GM21423 (cell line): ENCODE data around the gene PAQR9.

Experiments used
- ATAC-seq: cut with Tn5 transposase; IDR thresholded peaks from one replicate; pipeline ENCODE4 v1.9.1; 2021; ENCODE audit warnings: mild to moderate bottlenecking, moderate library complexity; ENCODE audit not compliant: unreplicated experiment

PAQR9 gene

GRCh38 chr3:142952272-142953193 is 10.9 kb downstream of the PAQR9 start:
- no peak for ATAC-seq

- no peak for ATAC-seq
Observed at GRCh38 chr3:142951794-142952193, 11.7 kb downstream of the PAQR9 start.

DNA sequence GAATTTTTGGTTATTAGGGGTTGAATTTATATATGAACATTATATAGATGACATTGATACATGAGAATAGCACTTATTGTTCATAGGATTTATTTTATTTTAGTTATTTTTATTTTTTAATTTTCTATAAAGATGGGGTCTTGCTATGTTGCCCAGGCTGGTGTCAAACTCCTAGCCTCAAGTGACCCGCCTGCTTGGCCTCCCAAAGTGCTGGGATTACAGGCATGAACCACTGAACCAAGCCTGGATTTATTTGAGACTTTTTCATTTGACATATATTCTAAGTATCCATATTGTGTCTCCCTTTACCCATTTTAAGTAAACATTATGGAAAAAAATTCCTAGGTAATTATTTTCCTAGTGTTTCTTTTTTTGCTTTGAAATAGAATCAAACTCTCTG is 12.5 kb downstream of the PAQR9 start:
- no peak for ATAC-seq

DNA sequence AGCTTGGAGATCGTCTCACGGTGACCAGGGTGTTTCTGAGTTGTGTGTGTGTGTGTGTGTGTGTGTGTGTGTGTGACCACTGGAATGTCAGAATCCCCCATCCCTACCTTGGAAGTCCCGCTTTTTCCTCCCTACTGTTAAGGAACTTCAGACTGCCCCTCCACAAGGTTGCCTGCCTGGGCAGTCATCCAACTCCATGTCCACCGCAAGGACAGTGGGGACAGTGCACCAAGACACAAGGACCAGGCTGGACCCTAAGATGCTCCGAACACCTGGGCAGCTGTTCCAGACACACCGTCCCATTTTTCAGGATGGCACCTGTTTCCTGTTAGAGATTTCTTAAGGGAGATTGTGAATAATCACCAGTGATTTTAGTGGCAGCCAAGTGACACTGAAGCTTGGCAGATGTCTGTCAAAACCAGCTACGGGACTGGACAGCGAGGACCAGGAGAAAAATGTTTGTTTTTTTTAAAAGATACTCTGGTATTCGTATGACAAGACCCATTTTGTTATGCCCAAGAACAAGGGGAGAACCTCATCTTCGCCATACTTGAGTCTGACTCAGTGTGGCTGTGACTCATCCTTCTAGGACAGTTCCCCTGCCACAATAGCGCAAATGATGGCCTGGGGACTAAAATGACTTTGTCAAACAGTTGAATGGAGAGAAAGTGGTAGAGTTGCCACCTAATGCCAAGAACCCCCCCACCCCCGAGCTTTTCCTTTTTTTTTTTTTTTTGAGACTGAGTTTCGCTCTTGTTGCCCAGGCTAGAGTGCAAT is 15.5 kb downstream of the PAQR9 start:
- ATAC-seq = no peak

- ATAC-seq = no peak
Observed at GRCh38 chr3:142947352-142947751, 16.1 kb downstream of the PAQR9 start.

DNA sequence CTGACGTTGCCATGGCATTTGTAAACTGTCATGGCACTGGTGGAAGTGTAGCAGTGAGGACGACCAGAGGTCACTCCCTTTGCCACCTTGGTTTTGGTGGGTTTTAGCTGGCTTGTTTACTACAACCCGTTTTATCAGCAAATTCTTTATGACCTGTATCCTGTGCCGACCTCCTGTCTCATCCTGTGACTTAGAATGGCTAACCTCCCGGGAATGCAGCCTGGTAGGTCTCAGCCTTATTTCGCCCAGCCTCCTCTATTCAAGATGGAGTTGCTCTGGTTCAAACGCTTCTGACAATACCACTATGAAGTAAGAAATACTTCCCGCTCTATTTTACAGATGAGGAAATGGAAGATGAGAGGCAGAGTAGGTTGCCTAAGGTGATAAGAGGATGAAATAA is 16.6 kb downstream of the PAQR9 start:
- ATAC-seq = no peak

DNA sequence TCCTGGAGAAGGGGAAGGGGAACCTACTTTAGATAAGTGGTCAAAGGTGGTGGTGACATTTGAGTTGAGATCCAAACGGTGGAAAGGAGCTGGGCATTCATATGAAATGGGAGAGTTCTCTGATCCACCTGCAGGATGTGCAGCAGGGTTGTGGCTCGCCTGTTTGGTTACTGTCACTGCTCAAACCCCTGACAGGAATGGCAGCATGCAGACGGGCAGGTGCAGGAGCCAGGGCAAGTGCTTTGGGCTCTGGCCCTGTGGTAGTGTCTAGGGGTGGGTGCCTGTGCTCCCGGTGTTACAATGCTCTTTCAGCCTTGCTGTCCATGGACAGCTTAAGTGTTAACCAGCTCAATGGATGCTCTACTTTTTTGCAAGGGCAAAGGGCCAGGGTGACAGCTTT is 18.5 kb downstream of the PAQR9 start:
- ATAC-seq = no peak

DNA sequence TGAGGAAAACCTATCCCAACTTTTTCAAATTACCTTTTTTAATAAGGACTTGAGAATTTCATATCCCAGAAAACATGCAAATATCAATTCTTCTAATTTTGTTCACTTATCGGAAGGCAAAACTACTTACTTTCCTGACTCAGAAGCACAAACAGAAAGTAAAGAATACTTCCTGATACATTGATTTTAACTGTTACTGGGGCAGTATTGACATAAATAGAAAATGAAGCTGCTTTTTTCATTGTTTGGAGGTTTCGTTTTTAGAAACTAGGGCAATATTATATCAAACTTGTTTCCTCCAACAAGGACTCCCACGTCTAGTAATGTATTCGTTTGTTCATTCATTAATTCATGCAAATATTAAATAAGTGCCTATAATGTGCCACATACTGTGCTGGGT is 19.1 kb downstream of the PAQR9 start:
- no peak for ATAC-seq

DNA sequence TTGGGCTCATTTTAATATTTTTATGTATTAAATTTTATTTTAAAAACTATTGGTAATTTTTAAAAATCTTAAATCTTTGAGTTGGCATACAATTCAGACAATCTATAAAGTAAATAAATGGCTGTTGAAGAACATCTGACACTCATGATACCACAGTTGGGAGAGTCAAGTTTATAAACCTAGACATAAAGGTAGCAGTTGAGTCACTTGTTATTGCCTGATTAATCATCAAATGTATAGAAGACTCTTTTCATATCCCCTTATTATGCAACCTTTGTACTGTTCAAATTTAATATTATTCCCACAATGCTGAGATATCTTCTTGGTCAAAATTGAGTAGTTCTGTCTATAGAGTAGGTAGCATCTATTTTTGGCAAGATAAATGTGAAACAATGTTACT is 19.6 kb downstream of the PAQR9 start:
- no peak for ATAC-seq

GRCh38 chr3:142943349-142943748 is 20.1 kb downstream of the PAQR9 start:
- no peak for ATAC-seq

- ATAC-seq = no peak
Observed at GRCh38 chr3:142941373-142942123, 21.9 kb downstream of the PAQR9 start.

DNA sequence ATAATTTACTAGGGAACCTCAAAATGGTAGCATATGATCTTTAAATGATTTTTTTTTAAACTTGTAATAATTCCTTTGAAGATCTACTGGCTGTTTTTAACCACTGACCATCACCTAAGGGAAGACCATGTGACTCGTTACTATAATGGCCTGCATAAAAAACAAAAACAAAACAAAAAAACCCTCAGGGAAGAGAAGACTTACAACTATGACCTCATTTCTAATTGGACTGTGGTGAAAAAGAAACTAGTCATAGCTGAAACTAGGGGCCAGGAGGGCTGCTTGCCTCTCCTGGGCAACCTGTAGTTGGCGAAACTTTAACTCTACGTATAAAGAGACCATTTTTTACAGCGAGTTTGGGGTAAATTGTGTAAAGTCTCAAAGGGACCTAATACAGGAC is 23.0 kb downstream of the PAQR9 start:
- no peak for ATAC-seq

DNA sequence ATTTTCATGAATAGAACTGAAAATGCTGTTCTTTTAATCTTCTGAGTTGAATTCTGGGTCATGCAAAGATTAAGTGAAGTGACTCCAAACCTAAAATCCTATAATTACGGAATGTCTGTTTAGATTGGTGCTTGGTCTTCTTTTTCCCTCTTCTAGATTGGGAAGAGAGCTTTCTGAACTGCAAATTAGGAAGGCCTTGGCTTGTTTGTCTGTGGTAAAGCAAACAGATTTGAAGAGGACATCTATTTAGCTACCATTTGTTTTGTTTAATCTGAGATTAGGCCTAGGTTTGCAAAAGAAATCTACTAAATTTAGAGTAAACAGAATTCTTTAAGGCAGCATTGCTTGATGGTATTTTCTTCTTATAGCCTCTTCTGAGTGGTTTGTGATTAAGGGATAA is 23.5 kb downstream of the PAQR9 start:
- ATAC-seq = no peak

GRCh38 chr3:142935963-142936362 is 27.5 kb downstream of the PAQR9 start:
- no peak for ATAC-seq

GRCh38 chr3:142934887-142935269 is 28.6 kb downstream of the PAQR9 start:
- ATAC-seq = no peak

- no peak for ATAC-seq
Observed at GRCh38 chr3:142934128-142934886, 29.2 kb downstream of the PAQR9 start.

DNA sequence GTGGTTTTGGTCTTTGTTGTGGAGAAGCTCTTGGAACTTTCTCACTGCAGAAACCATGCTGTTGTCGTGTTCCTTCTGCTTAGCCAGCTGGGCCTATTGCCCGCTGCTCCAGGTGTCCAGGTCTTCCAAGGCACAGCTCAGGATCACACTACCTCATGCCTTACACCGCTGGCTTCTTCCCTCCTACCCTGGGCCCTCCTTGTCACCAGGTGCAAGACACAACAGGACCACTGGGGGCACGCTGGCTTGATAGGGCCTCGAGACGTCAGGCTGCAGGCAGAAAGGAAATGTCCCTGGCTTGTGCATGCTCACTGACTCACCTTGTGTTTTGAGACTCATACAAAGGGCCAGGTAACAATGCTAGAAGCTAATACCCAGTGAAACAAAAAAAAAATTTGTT is 32.3 kb downstream of the PAQR9 start:
- no peak for ATAC-seq

DNA sequence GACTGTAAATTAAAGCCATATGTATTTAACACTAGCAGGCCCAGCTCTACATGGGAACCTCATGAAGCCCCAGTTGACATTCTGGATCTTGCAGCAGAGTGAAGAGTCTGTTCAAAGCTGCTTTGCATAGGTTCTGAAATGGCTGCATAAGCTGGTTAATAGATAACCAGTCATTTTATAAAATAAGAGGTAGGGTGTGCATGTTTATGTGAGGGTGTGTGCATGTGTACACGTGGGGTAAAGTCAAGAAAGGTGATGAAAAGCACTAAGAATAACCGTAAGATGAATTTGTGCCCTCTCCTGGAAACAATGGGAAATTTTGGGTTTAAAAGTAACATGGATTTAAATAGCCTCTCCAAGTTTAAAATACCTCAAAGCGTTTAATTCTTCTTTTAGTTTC is 33.0 kb downstream of the PAQR9 start:
- ATAC-seq = no peak

DNA sequence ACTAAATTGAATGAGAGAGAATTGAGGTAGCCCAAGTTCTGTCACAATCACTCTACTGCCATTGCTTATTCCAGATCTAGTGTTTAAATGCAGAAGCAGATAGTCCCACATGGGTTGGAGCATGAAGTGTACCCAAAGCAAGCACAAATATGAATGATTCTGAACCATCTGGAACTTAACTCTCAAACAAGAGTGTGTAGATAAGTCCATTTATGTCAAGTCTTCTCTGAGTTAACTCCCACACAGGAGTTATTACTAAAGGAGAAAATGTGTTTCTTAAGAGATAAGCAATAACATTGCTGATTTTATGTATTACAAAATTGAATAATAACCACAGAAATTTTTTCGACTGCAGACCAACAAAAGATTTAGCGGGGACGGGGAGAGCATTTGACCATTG is 33.6 kb downstream of the PAQR9 start:
- no peak for ATAC-seq

DNA sequence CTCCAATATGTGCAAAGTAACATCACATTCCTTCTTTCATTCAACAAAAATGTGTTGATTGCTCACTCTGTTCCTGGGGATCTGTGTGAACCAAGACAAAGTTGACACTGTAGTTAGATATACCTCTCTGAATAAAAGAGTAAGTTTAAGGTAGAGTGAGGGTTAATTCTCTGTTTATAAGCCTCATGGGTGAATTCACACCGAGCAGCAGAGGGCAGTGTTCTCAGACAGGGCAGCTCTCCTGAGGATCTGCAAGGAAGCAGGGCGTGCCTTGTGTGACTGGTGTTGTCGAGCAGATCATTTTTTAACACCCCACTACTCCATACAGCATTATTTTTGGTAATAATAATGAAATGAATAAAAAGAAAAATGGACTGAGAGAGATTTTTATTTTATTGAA is 34.4 kb downstream of the PAQR9 start:
- ATAC-seq = no peak
